Ureter (tissue), 1 donor: ENCODE results near the gene SLC29A2. TPM values are rescaled to one million over a fixed set of nuclear protein-coding genes. Genes with fewer than 3 reads are reported as not detected.
"Not testable (repeated sequence)": the region's sequence is repeated elsewhere in the genome, so short reads cannot be mapped to it uniquely, and the experiment has no call there.

Source experiments
- DNase-seq: peaks from one replicate; pipeline ENCODE4 v3.0.0-alpha.2; 2020; ENCODE audit warnings: low spot score
- total RNA-seq: library from RNA; stranded (reverse); gene quantifications from one replicate; pipeline ENCODE4 v1.2.4, GENCODE V29; 2023
- donor health status: DM: yes; HTN: yes; CAD: no.

SLC29A2 gene
- total RNA-seq, 1 donor from 2014 or later, result 13.0 TPM

DNA sequence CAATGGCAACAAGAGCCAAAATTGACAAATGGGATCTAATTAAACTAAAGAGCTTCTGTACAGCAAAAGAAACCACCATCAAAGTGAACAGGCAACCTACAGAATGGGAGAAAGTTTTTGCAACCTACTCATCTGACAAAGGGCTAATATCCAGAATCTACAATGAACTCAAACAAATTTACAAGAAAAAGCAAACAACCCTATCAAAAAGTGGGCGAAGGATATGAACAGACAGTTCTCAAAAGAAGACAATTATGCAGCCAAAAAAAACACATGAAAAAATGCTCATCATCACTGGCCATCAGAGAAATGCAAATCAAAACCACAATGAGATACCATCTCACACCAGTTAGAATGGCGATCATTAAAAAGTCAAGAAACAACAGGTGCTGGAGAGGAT, 51.3 kb downstream of the SLC29A2 start:
- not testable (repeated sequence) for DNase-seq

- no peak for DNase-seq
Observed at GRCh38 chr11:66318600-66318970, 53.0 kb downstream of the SLC29A2 start.

DNA sequence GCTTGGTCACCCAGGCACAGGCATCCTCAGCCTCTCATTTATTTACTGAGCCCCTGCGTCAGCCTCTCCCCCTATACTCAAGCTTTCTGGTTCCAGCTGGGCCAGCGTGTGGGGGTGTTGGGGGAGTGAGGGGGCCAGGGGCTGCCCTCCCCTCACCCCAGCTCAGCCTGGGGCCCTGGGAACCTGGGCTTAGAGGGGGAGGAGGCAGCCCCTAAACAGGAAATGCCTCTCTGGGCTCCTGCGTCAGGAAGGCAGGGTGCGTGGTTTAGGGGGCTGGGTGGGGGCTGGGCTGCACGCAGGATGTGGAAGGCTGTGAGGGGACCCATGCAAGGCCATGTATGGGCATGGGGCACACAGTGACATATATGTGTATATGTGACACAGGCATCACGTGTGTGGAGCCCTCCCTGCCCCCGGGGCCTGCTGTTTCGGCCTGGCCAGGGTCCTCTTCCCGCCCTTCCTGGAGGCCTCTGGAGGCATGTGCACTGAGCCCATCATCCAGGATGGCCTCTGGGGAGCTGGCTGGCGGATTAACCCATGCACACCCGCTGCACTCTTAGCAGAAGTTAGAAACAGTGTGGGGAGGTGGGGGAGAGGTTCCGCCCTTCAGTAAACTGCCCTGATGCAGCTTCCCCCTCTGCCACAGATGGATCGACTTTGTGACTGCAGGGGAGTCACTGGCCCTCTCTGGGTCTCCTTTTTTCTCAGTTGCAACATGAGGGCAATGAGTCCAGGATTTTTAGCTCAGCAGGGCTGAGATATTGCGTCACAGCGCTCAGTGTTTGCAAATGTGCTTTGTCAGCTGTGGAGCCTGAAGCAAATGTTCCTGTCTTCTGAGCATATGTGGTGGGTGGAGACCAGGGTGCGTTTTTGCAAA, 53.6 kb downstream of the SLC29A2 start:
- DNase-seq, result no peak

DNA sequence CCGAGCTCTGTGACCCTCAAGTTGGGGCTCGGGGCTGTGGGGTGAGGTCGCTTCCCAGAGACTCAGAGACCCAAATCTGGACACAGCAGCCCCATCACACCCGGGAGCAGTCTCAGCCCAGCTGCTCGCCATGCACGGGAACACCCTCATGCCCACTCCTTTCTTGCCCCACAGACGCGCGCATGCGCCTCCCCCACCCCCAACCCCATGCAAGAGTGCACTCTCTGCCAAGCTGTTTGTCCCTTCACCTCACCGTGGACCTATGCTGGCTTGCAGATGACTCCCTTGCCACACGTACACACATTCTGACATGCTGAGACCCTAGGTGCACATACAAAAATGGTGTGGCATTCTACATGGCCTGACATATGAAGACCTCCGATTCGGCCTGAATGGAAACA, 54.2 kb downstream of the SLC29A2 start:
- peak; percentile 72 for DNase-seq

GRCh38 chr11:66316849-66317251, 54.7 kb downstream of the SLC29A2 start, which contains the start of gene CD248:
Gene CD248 (minus strand): TSS chr11:66317044. CDS start chr11:66317027, 17 bp downstream.
- DNase-seq, result peak; percentile 78

GRCh38 chr11:66315921-66316811, 55.4 kb downstream of the SLC29A2 start:
- no peak for DNase-seq

DNA sequence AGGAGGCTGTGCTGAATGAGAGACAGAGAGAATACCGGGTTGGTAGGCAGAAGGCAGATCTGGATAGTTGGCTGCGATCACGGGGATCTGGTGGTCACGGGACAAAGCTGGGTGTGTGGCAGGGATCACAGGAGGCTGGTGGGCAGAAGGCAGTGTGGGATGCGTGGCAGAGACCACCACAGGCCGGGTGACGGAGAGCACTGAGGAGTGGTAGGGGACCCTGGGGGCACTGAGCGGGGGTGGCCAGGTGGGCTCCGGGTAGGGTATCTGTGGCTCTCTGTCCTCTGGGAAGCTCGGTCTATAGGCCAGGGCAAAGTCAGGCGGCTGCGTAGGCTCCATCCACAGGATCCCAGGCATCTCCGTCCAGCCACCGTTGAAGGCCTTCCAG, 56.1 kb downstream of the SLC29A2 start:
- no peak for DNase-seq

DNA sequence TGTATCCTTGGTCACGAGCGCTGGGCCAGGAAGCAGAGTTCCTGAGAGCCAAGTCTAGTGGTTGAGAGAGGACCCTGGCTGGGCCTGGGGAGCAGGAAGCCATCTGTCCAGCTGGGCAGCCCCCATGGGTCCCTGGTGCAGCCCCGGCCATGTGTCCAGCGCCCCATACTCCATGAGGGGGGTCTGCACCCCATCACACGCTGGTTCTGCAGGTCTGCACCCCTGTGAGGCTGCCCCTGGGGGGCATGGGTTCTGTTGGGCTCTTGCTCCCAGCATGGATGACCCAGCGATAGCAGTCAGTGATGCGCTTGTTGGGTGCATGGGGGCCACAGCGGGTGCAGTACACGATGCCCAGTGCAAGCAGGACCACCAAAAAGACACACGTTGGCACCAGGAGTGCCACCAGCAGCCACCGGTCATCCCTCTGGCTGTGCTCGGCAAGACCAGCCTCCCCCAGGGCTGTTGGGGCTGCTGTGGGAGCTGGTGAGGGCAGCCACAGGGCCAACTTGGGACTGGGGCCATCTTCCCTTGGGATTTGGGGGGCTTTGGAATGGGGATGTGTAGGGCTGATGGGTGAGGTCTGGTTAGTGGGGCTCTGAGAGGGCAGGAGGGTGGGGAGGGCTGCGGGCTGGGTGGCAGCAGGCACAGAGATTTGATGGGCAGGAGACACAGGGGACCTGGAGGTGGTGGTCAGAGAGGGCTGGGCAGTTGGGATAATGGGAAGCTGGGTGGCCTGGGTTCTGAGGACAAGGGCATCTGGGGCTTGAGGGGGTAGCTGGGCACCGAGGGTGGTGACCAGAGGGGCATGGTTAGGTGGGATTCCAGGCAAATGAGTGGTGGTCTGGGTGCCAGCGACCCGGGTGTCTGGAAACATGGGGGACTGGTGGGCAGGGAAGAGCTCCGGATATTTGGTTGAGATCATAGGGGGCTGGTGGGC, 56.7 kb downstream of the SLC29A2 start:
- no peak for DNase-seq

DNA sequence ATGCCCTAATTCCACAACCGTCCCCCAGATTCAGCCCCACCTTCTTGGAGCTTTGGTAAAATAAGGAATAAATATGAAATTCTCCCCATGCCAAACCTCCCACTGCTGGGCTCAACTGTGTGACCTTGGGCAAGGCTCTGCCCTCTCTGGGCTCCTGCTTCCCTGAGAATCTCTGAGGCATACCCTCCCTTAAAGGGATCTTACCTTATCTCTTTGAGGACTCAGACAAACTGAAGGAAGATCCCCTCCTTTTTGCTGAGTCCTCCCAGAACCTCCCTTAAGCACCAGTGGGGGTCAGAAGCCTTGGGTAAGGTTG, 57.4 kb downstream of the SLC29A2 start:
- no peak for DNase-seq

DNA sequence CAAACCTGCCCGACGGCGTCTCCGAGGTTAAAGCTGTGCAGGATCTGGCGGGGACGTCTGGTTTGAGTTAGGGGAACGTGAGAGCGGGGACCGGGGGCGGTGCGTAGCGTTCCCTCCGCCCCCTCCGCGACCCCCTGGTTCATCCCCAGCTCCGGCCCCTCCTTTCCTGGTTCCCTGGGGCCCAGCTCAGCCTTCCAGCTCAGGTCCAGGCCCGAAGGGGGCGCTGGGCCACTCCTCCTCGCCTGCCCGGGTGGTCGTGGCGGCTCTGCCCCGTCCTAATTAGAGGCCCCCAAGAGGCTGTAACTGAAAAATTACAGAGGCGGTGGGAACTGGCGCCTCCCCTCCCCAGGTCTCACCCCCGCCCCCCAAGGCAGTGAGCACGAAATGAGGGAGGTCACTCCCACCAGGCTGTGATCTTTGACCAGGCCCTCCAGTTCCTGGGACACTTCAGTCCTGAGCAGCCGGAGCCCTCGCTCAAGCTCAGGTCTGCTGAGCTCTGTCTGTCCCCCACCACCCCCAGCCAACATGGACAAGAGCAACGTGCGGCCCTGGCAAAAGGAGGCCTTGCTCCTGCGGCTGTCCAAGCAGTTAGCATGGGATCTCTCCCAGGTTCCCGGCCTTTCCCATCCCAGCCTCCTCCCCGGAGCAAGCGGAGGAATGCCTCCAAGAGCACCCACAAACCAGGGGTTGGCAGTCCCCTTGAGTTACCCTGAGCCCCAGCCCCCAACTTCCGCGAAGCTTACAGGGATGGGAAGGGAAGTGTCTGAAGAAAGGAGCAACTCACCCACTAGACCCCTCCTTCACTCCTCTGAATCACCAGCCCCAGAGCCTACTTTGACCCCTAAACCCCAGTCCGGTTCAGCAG, 58.0 kb downstream of the SLC29A2 start:
- DNase-seq, result no peak

DNA sequence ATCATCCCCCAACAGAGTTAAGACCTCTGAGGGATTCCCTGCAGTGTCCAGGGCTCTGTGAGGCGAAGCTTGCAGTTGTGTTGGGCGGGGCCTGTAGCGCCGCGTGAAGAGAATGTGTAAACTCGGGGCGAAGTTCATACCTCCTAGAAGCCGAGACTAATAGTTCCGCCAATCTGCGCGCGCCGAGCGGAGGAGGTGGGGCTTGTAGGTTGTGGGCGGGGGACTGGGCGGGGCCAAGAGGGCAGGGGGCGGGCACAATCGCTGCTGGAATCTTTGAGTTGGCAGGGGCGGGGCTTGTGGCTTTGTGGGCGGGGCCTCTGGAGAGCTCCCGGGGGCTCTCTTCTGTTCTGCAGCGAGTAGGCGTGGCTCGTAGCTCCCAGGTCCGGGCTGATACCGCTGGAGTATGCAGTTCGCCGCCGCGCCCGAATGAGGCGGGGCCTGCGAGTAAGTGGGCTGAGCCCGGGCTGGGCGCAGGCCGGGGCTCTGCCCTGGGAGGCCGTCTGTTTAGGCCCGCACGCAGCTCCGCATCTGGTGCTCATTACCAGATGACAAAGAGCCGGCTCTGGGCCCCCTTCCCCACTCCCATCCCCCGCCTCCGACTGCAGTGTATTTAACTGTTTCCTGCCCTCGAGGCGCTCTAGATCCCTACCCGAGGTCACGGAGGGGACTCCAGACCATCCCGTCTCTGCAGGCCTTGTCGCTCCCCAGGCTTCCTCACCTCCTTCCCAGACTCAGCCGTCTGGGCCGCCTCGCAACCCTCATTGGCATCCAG, 58.8 kb downstream of the SLC29A2 start:
- DNase-seq, result peak; percentile 99

Other genes starting within 250 kb of the SLC29A2 start
- gene KLC2, start 114.1 kb downstream of the SLC29A2 start, total RNA-seq, result 31.3 TPM
- gene RAB1B, start 103.1 kb downstream of the SLC29A2 start, total RNA-seq, result 157 TPM
- gene CNIH2, start 93.6 kb downstream of the SLC29A2 start, total RNA-seq, result 2.2 TPM
- 78.7 TPM for gene YIF1A, start 82.6 kb downstream of the SLC29A2 start, total RNA-seq
- not detected for gene TMEM151A, start 79.9 kb downstream of the SLC29A2 start, total RNA-seq
- 49.2 TPM for gene CD248, start 54.7 kb downstream of the SLC29A2 start, total RNA-seq
- gene RIN1, start 35.3 kb downstream of the SLC29A2 start, total RNA-seq, result 16.7 TPM
- 25.7 TPM for gene BRMS1, start 26.7 kb downstream of the SLC29A2 start, total RNA-seq
- 15.2 TPM for gene B4GAT1, start 24.1 kb downstream of the SLC29A2 start, total RNA-seq
- gene NPAS4, start 49.3 kb upstream of the SLC29A2 start, total RNA-seq, result 1.2 TPM
- 47.0 TPM for gene MRPL11, start 67.1 kb upstream of the SLC29A2 start, total RNA-seq
- gene PELI3, start 95.1 kb upstream of the SLC29A2 start, total RNA-seq, result 11.0 TPM
- 66.3 TPM for gene DPP3, start 108.7 kb upstream of the SLC29A2 start, total RNA-seq
- gene BBS1, start 138.9 kb upstream of the SLC29A2 start, total RNA-seq, result 59.8 TPM
- gene ZDHHC24, start 174.3 kb upstream of the SLC29A2 start, total RNA-seq, result 14.2 TPM
- gene ACTN3, start 175.1 kb upstream of the SLC29A2 start, total RNA-seq, result 0.16 TPM
- 27.0 TPM for gene CTSF, start 196.8 kb upstream of the SLC29A2 start, total RNA-seq
- gene CCDC87, start 221.3 kb upstream of the SLC29A2 start, total RNA-seq, result 0.55 TPM
- gene CCS, start 221.4 kb upstream of the SLC29A2 start, total RNA-seq, result 34.8 TPM
- 105 TPM for gene RBM14, start 244.9 kb upstream of the SLC29A2 start, total RNA-seq